Prostate gland (tissue), 2 donors: ENCODE measurements around the gene BPIFB1.

Experiments
- CTCF ChIP-seq, 4 experiments: fragments of 200-600 bp in 2 of 4; fragments of 450-650 bp in 2 of 4; sonication (generic) in 2 of 4; IDR thresholded peaks; 1 replicate in 3 of 4; 2 replicates in 1 of 4; pipeline ENCODE4 v1.5.1; 2016 to 2019; ENCODE audit warnings: antibody characterized with exemption in 4 of 4, mild to moderate bottlenecking in 2 of 4, moderate library complexity in 2 of 4
- POLR2A ChIP-seq: fragments of 450-650 bp; IDR thresholded peaks from one replicate; pipeline ENCODE4 v1.6.1; 2016; ENCODE audit warnings: antibody characterized with exemption, mild to moderate bottlenecking
- POLR2AphosphoS5 ChIP-seq: sonication (generic); formaldehyde crosslinking; IDR thresholded peaks from one replicate; pipeline ENCODE4 v1.6.1; 2017; ENCODE audit warnings: antibody characterized with exemption

GRCh38 chr20:33282196-33282934, 649 bp upstream of the BPIFB1 start:
- no peak for TF ChIP-seq CTCF (IDR thresholded peaks at IDR 0.05)
- no peak for TF ChIP-seq POLR2A
- TF ChIP-seq POLR2AphosphoS5 = no peak
